ENCODE results near the gene CTTNBP2NL. TPM values are rescaled to one million over a fixed set of nuclear protein-coding genes. Genes with fewer than 3 reads are reported as not detected.
A peak's percentile ranks its signal among the peaks of the same experiment; 100 is the strongest.

The CTTNBP2NL gene
- polyA plus RNA-seq, 1 experiment: 30.5 TPM

GRCh38 chr1:112390775-112391602 is 5.0 kb upstream of the CTTNBP2NL start:
- Histone ChIP-seq H3K4me3 (ENCODE audit: low read depth, low read length) (peak overlapping the region; percentile 45), H3K27ac (ENCODE audit: low read depth, low read length) (peak overlapping the region; percentile 66), H3K27me3 (ENCODE audit: control insufficient read depth, insufficient read depth, low read length) (peaks cover 3% of the 10 kb centered on the region), H3K9me3 (ENCODE audit: control insufficient read depth, insufficient read depth, low read length) (no peaks in the 10 kb centered on the region; the same call in 1 of the 2 replicates)
- DNase-seq (ENCODE audit: low read depth, low spot score): peak; percentile 84
- ChIA-PET CTCF (interaction anchor here (0.6 to 7.0 kb wide), 52 partner anchors 8 to 1166 kb away, joined by 3 to 130 read pairs (median 6); partner anchors contain the start of genes LRIG2, MOV10, PPM1J and ST7L), POLR2A (interaction anchor here (0.8 to 1.7 kb wide), 4 partner anchors 20 to 283 kb away, joined by 3 to 6 read pairs (median 5); no protein-coding TSS in a partner anchor)
- peak; percentile 88 for TF ChIP-seq CTCF (IDR thresholded peaks at IDR 0.05; ENCODE audit: low read depth, low read length)

GRCh38 chr1:112391603-112391940 is 4.4 kb upstream of the CTTNBP2NL start:
- DNase-seq (ENCODE audit: low read depth, low spot score): no peak
- POLR2A ChIA-PET: interaction anchor here (1.4 to 1.7 kb wide), 2 partner anchors 74 to 282 kb away, joined by 3 to 6 read pairs; no protein-coding TSS in a partner anchor
- no peak overlapping the region for H3K4me3 ChIP-seq (ENCODE audit: low read depth, low read length)
- H3K27ac ChIP-seq (ENCODE audit: low read depth, low read length): no peak overlapping the region
- no peaks in the 10 kb centered on the region; the same call in 1 of the 2 replicates for H3K9me3 ChIP-seq (ENCODE audit: control insufficient read depth, insufficient read depth, low read length)
- H3K27me3 ChIP-seq (ENCODE audit: control insufficient read depth, insufficient read depth, low read length): peaks cover 3% of the 10 kb centered on the region
- TF ChIP-seq CTCF (IDR thresholded peaks at IDR 0.05; ENCODE audit: low read depth, low read length): no peak
- CTCF ChIA-PET: interaction anchor here (0.6 to 7.0 kb wide), 36 partner anchors 10 to 681 kb away, joined by 3 to 130 read pairs (median 8); partner anchors contain the start of genes LRIG2, MOV10, PPM1J and ST7L

- Histone ChIP-seq H3K4me3 (ENCODE audit: low read depth, low read length) (no peak overlapping the region; the same call in 1 of the 2 replicates), H3K9me3 (ENCODE audit: control insufficient read depth, insufficient read depth, low read length) (no peaks in the 10 kb centered on the region), H3K27ac (ENCODE audit: low read depth, low read length) (peak overlapping the region; percentile 96), H3K27me3 (ENCODE audit: control insufficient read depth, insufficient read depth, low read length) (no peaks in the 10 kb centered on the region)
- POLR2A ChIA-PET: interaction anchor here (0.6 to 1.7 kb wide), 10 partner anchors 12 to 320 kb away, joined by 3 to 13 read pairs (median 4); partner anchors contain the start of gene ST7L
- DNase-seq (ENCODE audit: low read depth, low spot score): no peak
- TF ChIP-seq CTCF (IDR thresholded peaks at IDR 0.05; ENCODE audit: low read depth, low read length): no peak
- CTCF ChIA-PET: interaction anchor here (0.7 to 7.0 kb wide), 10 partner anchors 24 to 409 kb away, joined by 3 to 130 read pairs (median 6); partner anchors contain the start of gene MOV10
Observed at GRCh38 chr1:112393631-112393974, 2.4 kb upstream of the CTTNBP2NL start.

- H3K27ac ChIP-seq (ENCODE audit: low read depth, low read length): peak overlapping the region; percentile 96
- H3K4me3 ChIP-seq (ENCODE audit: low read depth, low read length): peak overlapping the region; percentile 46
- TF ChIP-seq CTCF (IDR thresholded peaks at IDR 0.05; ENCODE audit: low read depth, low read length): no peak
- no peaks in the 10 kb centered on the region for H3K27me3 ChIP-seq (ENCODE audit: control insufficient read depth, insufficient read depth, low read length)
- no peak for DNase-seq (ENCODE audit: low read depth, low spot score)
- CTCF ChIA-PET: interaction anchor here (1.0 to 7.0 kb wide), 10 partner anchors 25 to 280 kb away, joined by 3 to 130 read pairs (median 6); partner anchors contain the start of gene MOV10
- no peaks in the 10 kb centered on the region for H3K9me3 ChIP-seq (ENCODE audit: control insufficient read depth, insufficient read depth, low read length)
- POLR2A ChIA-PET: interaction anchor here (0.7 to 1.4 kb wide), 9 partner anchors 51 to 651 kb away, joined by 3 to 11 read pairs (median 5); partner anchors contain the start of gene ST7L
Observed at GRCh38 chr1:112394743-112395062, 1.3 kb upstream of the CTTNBP2NL start.

Measured in AG04450 (cell line).